ENCODE measurements around the gene MRPL54.
A peak's percentile ranks its signal among the peaks of the same experiment; 100 is the strongest.
"Not testable (repeated sequence)": the region's sequence is repeated elsewhere in the genome, so short reads cannot be mapped to it uniquely, and the experiment has no call there.

The MRPL54 gene

GRCh38 chr19:3743486-3743885 lies 19.0 kb upstream of the MRPL54 start:
- DNase-seq = no peak

- no peak for DNase-seq
Measured at GRCh38 chr19:3745363-3746045, 17.0 kb upstream of the MRPL54 start.

GRCh38 chr19:3746371-3747056 lies 16.0 kb upstream of the MRPL54 start:
- DNase-seq = no peak

GRCh38 chr19:3748965-3749364 lies 13.5 kb upstream of the MRPL54 start:
- no peak for DNase-seq

- DNase-seq = no peak
Measured at GRCh38 chr19:3750211-3750610, 12.3 kb upstream of the MRPL54 start.

- no peak for DNase-seq
Measured at GRCh38 chr19:3751236-3751635, 11.2 kb upstream of the MRPL54 start.

- DNase-seq = no peak
Measured at GRCh38 chr19:3752492-3752891, 10.0 kb upstream of the MRPL54 start.

- no peak for DNase-seq
Measured at GRCh38 chr19:3753631-3754410, 8.7 kb upstream of the MRPL54 start.

GRCh38 chr19:3757705-3758104 lies 4.8 kb upstream of the MRPL54 start:
- DNase-seq = not testable (repeated sequence)

GRCh38 chr19:3758297-3758696 lies 4.2 kb upstream of the MRPL54 start:
- DNase-seq = not testable (repeated sequence)

- DNase-seq = no peak
Measured at GRCh38 chr19:3759482-3760254, 2.8 kb upstream of the MRPL54 start.

- peak; percentile 5 for DNase-seq
Measured at GRCh38 chr19:3760871-3761361, 1.6 kb upstream of the MRPL54 start.

GRCh38 chr19:3761382-3762129 lies 926 bp upstream of the MRPL54 start, which contains the start of gene APBA3:
TSS of gene APBA3 (minus strand) at chr19:3761692. CDS start at chr19:3760264, 1,428 bp downstream.
- peak; percentile 88 for DNase-seq

- DNase-seq = no peak
Measured at GRCh38 chr19:3762130-3762473, 380 bp upstream of the MRPL54 start.

GRCh38 chr19:3765121-3765520 lies 2.6 kb downstream of the MRPL54 start:
- DNase-seq = no peak

GRCh38 chr19:3765757-3766156 lies 3.3 kb downstream of the MRPL54 start:
- DNase-seq = not testable (repeated sequence)

- DNase-seq = no peak
Measured at GRCh38 chr19:3766520-3766919, 4.0 kb downstream of the MRPL54 start.

GRCh38 chr19:3767050-3767449 lies 4.6 kb downstream of the MRPL54 start:
- DNase-seq = no peak

- DNase-seq = no peak
Measured at GRCh38 chr19:3768015-3768747, 5.7 kb downstream of the MRPL54 start.

GRCh38 chr19:3768748-3769099 lies 6.2 kb downstream of the MRPL54 start:
- no peak for DNase-seq

GRCh38 chr19:3769494-3769893 lies 7.0 kb downstream of the MRPL54 start:
- DNase-seq = no peak
